GM13976 (cell line): ENCODE data around the gene HACE1.

Experiments
- DNase-seq: peaks from one replicate; pipeline ENCODE4 v3.0.0; 2012; ENCODE audit warnings: low spot score
- in situ Hi-C: fragments of 300-500 bp; cut with MboI; formaldehyde crosslinking; loops from one replicate; pipeline ENCODE4 v1.12.0; 2022; ENCODE audit warnings: low sequenced_read_pairs, mixed read lengths, inconsistent platforms; ENCODE audit not compliant: unreplicated experiment
- TF ChIP-seq, protein P1 (sequence below): IDR thresholded peaks from 2 replicates; pipeline ENCODE4 v1.5.1; 2012; ENCODE audit warnings: borderline replicate concordance, mild to moderate bottlenecking; ENCODE audit not compliant: insufficient read depth; ENCODE audit errors: extremely low read depth, missing control alignments, control extremely low read depth

The HACE1 gene

DNA sequence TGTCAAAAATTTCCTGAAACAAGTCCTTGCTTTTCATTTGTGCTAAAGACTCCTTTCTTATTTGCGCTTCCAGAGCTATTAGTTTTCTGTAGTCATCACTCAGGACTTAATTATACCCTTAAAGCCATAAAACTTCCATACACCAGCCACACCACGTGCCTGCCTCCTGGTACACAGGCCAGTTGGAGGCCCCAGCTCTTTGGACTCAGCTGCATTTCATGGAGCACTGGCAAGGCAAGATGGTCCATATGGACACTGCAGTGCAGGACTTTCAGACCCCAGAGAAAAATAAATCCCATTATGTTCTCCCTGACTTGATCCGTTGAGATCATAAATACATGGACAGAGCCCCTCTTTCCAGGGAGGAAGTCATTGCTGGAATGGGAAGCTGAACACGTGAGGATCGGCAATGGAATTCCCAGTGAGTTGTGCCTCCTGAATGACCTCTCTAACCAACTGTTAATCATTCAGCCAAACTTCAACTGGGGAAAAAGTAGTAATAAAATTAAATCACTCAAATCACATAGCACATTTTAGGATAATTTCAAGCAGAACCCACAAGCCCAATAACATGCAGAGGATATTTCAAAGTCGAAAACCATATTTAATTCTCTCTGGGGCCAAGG is 173.1 kb downstream of the HACE1 start:
- TF ChIP-seq, protein P1, sequence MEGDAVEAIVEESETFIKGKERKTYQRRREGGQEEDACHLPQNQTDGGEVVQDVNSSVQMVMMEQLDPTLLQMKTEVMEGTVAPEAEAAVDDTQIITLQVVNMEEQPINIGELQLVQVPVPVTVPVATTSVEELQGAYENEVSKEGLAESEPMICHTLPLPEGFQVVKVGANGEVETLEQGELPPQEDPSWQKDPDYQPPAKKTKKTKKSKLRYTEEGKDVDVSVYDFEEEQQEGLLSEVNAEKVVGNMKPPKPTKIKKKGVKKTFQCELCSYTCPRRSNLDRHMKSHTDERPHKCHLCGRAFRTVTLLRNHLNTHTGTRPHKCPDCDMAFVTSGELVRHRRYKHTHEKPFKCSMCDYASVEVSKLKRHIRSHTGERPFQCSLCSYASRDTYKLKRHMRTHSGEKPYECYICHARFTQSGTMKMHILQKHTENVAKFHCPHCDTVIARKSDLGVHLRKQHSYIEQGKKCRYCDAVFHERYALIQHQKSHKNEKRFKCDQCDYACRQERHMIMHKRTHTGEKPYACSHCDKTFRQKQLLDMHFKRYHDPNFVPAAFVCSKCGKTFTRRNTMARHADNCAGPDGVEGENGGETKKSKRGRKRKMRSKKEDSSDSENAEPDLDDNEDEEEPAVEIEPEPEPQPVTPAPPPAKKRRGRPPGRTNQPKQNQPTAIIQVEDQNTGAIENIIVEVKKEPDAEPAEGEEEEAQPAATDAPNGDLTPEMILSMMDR, result no peak
- no peak for DNase-seq
- in situ Hi-C loops, result no loop called here

DNA sequence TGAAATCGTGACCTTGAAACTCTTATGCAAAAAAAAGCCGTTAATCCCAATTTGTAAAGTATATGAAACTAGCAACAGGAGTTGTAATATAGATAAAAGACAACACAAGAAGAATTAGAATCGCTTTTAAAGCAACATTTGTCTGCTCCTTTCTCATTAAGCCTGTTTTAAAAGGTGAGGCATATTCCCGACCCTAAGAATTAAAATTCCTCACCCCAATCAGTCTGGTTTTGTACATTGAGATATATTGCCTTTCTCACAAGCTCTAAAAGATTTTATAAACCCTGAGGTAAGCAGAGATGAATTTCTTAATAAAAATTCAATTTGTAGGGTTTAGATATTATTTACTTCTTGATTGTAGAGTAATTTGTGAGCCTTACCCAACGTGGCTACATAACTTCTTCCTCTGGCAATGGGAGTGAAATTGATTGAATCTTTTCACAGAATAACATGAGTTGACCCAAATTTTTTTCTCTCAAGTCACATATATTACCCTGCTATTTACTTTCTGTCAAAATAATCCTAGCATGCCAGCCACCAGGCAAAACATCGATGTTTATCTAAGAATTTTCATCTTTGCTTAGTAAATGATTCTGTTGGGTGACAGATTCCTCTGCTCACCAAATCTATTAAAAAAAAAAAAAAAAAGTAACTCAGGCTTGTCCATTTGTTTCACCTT is 173.7 kb downstream of the HACE1 start:
- TF ChIP-seq, protein P1, result no peak
- in situ Hi-C loops, result no loop called here
- no peak for DNase-seq

DNA sequence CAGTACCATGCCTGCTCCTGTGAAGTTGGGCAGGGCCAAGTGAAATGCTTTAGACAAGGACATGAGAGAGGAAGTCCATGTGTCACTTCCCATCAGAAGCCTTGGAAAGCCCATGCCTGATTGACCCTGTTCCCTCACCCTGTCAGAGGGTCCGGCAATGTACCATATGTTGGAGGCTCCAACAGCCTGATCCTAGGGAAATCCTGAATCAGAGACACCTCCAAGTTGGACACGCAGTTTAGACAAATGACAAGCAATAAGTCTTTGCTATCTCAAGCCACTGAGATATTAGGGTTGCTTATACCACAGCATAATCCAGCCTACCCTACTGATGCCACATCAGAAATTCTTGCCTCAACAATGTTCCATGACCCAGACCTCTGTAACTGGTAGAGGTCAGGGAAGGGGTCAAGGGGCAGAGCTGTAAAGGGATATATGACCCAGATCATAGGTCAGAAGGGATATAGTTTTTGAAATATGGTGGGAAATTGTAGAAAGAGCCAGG is 174.8 kb downstream of the HACE1 start:
- TF ChIP-seq, protein P1, result no peak
- DNase-seq, result no peak
- in situ Hi-C loops, result no loop called here

DNA sequence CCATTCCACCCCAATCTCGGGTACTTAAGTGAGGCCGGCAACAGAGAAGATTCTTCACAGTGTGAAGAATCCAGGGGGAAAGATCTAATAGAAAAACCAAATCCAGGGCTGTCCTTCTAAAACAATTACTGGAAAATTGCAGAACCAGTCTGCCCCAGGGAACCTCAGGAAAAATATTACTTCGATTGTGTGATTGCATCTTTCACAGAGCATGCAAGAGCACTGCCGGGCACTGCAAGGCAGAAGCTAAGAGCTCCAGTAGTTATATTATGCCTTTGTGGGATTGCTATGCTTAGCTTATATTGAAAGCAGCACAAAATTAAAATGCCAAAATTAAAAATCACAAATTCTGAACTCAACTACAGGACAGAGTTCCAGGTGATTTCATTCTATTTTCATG is 175.9 kb downstream of the HACE1 start:
- TF ChIP-seq, protein P1, result no peak
- in situ Hi-C loops, result no loop called here
- no peak for DNase-seq

DNA sequence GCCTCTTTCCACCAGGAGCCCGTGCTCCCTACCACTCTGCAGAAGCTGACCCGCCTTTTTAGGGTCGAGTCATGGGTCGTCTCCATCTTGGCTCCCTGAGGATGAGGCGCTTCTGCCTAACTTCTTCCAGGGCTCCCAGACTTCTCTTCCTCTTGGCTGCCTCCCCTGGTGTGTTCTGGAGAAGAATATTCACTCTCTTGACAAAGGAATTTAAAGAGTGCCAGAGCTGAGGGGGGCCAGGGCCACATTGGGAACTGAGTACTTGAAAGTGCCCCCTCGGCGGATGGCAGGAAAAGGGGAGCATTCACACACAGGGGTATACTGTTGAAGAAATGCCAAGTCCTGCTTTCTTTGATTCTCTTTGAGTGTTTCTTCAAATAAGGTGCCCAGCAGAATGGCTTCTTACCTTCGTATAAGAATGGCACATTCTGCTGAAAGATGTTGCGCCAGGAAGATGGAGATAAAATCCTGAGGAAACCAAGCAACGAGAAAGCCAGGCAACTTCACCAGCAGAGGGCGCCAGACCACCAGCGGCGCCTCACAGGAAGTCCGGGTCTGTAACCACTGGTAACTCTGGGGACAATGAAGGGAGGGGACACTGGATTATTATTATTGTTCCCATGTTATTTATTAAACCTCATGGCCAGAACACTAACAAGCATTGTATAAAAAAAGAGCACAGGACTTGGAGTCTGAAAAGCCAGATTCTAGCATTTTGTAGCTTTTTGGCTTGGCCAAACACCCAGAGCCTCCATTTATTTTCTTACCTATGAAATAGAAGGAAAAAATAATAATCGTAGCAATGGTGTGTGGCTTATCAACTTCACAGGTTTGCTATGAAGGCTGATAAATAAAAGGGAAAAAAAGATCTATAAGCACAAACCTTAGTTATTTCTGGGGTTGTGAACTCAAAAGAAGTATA is 176.7 kb downstream of the HACE1 start:
- TF ChIP-seq, protein P1, result peak; percentile 88
- peak; percentile 68 for DNase-seq
- in situ Hi-C loops, result no loop called here

DNA sequence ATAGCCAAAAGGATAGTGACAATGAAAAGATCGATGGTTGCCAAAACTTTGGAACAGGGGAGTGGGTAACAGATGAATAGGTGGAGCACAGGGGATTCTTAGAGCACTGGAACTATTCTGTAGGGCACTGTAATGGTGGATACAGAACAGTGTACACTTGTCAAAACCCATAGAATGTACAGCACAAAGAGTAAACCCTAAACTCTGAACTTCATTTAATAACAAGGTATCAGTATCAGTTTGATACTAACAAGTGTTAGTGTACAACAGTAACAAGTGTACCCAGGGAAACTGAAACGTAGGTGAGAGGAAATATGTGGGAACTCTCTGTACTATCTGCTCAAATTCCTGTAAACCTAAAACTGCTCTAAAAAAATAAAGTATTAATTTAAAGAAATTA is 179.2 kb downstream of the HACE1 start:
- in situ Hi-C loops, result no loop called here
- DNase-seq, result no peak
- TF ChIP-seq, protein P1, result no peak
